Pulmonary artery endothelial cell (primary cell): ENCODE results near the gene KCNQ5. TPM values are rescaled to one million over a fixed set of nuclear protein-coding genes. Genes with fewer than 3 reads are reported as not detected.

Experiments used
- DNase-seq: peaks from one replicate; pipeline ENCODE4 v3.0.0-alpha.2; 2011; ENCODE audit warnings: low read depth, low spot score
- total RNA-seq: library from RNA; depleted of rRNA; stranded (reverse); fragments of >200 nt; gene quantifications from 2 replicates; pipeline ENCODE4 v1.2.3, GENCODE V29; 2014

KCNQ5 gene
- total RNA-seq, 1 donor from 2014 or later: not detected

GRCh38 chr6:73236144-73236750, 614.4 kb downstream of the KCNQ5 start:
- no peak for DNase-seq

GRCh38 chr6:73240730-73241129, 618.9 kb downstream of the KCNQ5 start:
- no peak for DNase-seq

- no peak for DNase-seq
These were observed 620.1 kb downstream of the KCNQ5 start for GRCh38 chr6:73242001-73242400.
